DMS 273 (cell line): ENCODE data around the gene BAIAP2.
"Not testable (repeated sequence)": the region's sequence is repeated elsewhere in the genome, so short reads cannot be mapped to it uniquely, and the experiment has no call there.

ENCODE experiments used
- DNase-seq: peaks from one replicate; lab custom pipeline; 2025; ENCODE audit not compliant: unreplicated experiment; lab: John Stamatoyannopoulos, UW

Gene BAIAP2

DNA sequence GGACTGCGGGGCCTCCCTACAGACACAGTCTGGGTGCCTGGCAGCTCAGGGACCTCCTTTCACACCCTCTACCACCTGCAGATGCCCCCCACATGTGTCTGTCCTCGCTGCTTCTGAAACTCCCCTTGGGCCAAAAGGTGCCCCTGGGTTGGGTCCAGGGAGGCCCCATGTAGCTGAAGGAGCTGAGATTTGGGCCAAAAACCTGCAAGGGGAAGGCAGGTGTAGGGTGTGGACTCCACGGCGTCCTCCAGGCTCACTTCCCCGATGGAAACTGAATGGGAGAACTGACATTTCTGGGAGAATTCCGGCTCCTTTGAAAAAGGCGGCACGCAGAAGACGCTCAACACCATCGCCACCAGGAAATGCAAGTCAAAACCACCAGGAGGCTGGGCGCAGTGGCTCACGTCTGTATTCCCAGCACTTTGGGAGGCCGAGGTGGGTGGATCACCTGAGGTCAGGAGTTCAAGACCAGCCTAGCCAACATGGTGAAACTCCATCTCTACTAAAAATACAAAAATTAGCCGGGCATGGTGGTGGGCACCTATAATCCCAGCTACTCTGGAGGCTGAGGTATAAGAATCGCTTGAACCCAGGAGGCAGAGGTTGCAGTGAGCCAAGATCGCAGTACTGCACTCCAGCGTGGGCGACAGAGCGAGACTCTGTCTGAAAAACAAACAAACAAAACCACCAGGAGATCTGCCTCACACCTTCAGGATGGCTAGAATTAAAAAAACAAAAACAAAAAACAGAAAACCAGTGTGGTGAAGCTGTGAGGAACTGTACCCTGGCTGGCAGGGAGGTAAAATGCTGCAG is 13.2 kb upstream of the BAIAP2 start:
- DNase-seq = no peak

GRCh38 chr17:81022344-81022676 is 12.6 kb upstream of the BAIAP2 start:
- DNase-seq = peak; percentile 39

GRCh38 chr17:81025065-81025740 is 9.7 kb upstream of the BAIAP2 start:
- DNase-seq = no peak

DNA sequence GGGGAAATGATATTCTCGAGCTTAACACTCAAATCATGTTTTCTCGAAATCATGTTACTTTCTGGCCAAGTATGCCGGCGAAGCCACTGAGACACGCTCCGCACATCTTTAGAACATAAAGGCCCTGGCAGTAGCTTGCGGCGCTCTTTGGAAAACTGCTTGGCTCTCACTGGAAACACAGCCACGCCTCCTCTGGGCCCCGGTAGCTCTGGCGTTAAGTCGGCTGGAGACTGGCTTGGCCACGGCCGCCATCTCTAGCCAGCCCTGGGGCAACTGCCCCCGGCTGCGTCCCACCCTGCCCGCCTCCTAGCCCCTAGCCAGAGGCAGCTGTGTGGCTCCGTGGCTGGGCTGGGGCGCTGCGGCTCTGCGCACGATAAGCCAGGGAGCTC is 9.2 kb upstream of the BAIAP2 start:
- DNase-seq = no peak

DNA sequence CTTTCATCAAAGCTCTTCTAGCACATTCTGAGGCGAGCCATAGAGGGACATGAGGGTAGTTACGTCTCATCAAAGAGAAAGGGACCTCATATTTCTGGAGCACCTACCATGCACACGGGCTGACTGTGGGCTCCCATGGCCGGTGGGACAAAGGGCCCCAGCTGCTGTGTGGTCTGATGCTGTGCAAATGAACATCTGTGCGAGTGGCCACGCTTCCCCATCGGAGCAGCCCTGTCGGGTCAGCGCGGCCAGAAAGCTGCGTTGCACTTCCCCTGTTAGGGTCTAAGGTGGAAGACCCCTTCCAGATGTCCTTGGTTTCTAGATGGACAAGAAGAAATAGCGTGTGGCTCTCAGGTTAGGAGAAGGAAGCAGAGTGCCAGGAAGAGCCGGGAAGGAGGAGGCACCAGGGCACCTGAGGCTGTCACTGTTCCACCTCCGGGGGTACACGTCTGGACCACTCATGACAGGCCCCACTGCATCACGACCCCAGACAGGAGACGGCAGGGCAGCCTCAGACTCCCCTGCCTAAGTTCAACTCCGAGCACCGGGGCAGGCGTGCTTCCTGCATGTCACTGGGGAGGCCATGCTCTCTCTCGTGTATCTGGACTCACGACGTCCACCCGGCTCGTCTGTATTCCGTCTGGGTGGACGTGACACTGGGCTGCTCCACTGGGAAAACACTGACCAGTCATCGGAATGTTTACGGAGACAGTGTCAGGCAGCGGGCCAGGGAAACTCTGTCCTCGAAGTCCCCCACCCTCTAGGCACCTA is 8.5 kb upstream of the BAIAP2 start:
- no peak for DNase-seq

DNA sequence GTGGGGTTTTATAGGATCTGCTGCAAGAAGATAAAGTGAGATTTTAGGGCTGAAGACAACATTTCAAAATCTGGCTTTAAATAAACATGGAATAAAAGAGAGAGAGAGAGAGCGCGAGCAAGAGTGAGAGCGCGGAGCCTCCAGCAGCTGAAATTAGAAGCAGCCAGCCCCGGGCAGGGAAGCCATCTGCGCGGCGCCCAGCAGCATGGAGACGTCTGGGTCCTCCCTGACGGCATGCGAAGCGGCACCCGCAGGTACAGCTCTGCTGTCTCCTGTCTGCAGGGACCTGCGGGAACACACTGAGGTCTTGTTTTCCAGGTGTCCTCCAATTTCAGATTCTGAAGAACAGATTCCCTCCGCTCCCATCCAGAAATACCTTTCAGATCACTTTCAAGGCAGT is 7.9 kb upstream of the BAIAP2 start:
- DNase-seq = peak; percentile 36

DNA sequence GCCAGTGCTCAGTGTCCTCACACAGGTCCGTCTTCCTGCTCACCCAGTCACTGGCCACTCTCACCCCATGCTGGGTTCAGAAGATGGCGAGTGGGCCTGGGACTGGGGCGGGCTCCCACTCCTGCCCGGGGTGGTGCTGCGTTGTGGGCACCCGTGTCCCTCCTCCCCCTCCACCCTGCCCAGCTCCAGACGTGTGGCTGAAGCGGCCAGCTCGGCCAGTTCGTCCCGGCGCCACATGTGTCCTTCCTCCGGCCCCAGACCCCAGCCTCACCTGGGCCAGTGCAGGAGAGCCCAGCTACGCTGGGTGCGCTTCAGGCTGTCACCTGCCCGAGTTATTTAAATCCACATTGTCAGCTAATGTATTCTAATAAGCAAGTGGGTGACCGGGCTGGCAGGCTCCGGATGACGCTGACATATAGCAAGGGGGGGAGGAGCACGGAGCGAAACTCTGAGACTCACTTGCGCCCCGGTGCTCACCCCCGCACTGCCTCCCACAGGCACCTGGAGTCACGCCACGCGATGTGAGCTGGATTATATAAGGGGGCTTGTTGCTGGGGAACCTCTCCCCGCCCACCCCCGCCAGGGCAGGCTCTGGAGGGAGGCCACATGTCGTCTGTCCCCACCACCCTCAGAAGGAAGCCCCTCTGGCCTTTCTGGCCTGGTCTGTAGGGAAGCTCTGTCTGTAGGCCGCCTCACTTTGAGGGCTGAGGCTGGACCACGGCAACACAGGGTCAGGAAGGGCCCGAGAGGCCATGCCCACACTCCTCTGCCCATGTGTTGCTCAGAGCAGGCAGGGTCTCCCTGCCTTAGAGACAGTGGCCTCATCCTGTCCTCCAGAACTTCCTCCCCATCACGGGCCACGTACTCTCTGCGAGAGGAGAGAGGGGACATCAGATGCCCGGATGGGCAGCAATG is 7.1 kb upstream of the BAIAP2 start:
- no peak for DNase-seq

GRCh38 chr17:81028506-81028858 is 6.5 kb upstream of the BAIAP2 start:
- no peak for DNase-seq

DNA sequence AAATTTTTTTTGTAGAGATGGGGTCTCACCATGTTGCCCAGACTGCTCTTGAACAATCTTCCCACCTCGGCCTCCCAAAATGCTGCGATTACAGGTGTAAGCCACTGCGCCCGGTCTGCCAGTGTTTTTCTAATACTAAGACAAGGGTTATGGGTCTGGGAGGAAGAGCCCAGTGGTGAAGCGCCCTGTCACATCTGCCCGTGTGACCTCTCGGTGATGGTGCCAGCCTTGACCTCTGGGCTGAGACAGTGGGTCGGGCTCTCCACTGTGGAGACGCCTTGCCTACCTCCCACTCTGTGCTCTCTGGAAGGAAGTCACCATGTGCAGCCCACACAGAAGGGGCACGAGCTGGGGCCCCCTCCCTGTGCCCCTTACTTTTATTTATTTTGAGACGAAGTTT is 5.1 kb upstream of the BAIAP2 start:
- no peak for DNase-seq

DNA sequence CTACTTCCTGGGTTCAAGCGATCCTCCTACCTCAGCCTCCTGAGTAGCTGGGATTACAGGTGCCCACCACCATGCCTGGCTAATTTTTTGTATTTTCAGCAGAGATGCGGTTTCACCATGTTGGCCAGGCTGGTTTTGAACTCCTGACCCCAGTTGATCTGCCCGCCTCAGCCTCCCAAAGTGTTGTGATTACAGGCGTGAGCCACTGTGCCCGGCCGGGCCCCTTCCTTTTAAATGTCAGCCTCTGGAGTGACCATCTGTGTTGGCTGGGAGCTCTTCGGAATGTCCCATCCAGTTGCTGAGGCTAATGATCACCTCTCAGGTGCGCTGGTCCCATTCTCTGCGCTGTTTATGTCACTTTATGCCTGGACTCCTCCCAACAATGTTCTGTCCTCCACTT is 4.6 kb upstream of the BAIAP2 start:
- DNase-seq = not testable (repeated sequence)

GRCh38 chr17:81030741-81031565 is 4.0 kb upstream of the BAIAP2 start:
- peak; percentile 66 for DNase-seq

DNA sequence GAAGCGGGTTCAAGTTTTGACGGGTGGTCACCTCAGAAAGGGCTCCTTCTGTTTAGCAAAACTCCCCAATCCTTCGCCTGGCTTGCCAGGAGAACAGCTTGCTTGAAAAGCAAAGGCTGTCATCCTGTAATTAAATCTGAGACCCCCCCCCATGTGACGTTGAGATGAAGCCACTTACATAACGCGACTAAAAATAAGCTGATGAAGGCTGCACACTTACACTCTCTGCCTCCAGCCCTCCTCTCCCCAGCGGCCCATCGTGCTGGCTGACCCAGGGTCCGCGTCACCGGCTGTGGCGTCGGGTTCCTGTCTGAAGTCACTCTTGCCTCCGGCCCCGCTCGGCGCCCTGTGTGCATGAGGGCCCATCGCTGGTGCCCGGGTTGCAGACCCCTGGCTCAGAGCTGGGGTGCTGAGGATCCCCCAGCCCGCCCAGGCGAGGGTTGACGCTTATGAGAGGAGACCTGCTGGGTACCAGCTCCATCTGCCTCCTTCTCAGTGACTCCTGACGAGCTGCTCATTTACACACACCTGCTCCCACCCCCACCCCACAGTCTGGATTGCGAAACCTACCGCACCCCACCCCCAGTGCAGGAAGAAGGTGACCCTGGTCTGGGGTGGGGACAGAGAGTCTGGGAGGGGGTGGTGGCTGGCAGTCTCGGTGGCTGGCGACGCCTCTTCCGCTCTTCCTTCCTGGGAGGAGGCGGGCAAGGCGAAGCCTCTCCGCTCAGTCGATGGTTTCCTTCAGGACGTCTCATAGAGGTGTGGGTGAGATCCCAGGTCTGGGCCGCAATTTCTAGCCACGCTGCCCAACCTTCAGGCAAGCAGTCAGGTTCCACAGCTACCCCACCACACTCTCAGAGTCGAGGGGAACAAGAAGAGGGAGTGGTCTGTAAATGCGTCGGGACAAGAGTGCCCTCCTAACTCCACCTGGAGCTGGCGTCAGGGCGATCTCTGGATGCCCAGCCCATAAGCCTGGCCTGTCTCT is 3.1 kb upstream of the BAIAP2 start:
- peak; percentile 62 for DNase-seq

- peak; percentile 65 for DNase-seq
Measured at GRCh38 chr17:81032641-81033480, 2.1 kb upstream of the BAIAP2 start.

- peak; percentile 48 for DNase-seq
Measured at GRCh38 chr17:81033535-81034167, 1.3 kb upstream of the BAIAP2 start.

GRCh38 chr17:81034168-81034777 is 678 bp upstream of the BAIAP2 start:
- peak; percentile 64 for DNase-seq

GRCh38 chr17:81035521-81036196 is 708 bp downstream of the BAIAP2 start:
- peak; percentile 63 for DNase-seq
